ENCODE results near the gene SCGB2B2. TPM values are rescaled to one million over a fixed set of nuclear protein-coding genes. Genes with fewer than 3 reads are reported as not detected.

SCGB2B2 gene
- polyA plus RNA-seq, 3 donors, result 0.05 TPM; not detected in 2

DNA sequence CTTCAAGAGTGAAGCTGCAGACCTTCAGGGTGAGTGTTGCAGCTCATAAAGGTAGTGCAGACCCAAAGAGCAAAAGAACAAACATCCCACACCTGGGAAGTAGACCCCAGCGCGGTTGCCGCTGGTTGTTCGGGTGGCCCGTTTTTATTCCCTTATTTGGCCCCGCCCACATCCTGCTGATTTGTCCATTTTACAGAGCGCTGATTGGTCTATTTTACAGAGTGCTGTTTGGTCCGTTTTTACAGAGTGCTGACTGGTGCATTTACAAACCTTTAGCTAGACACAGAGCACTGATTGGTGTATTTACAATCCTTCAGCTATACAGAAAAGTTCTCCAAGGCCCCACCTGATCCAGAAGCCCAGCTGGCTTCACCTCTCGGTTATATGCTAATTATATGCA is 1.0 kb downstream of the SCGB2B2 start:
- WGBS (ENCODE audit: insufficient coverage), result 97% methylated on average over 8 of the region's 9 CpGs
- H3K4me2 ChIP-seq (replicated peaks; ENCODE audit: extremely low read depth, low read length, poor library complexity, severe bottlenecking), result no peak overlapping the region
- peaks cover 2% of the 10 kb centered on the region for H3K79me2 ChIP-seq (ENCODE audit: insufficient read depth, low read length)
- DNase-seq, result no peak
- H3K36me3 ChIP-seq (replicated peaks in 1 of 2; ENCODE audit: control insufficient read depth in 1 of 2, insufficient read depth in 2 of 2, low read length in 2 of 2), result peaks cover 7 to 24% of the 10 kb centered on the region in 2 donors
- peaks cover 5 to 26% (median 19%) of the 10 kb centered on the region in 3 donors for H3K27me3 Mint-ChIP-seq (ENCODE audit: low read depth in 3 of 3)
- H2AFZ ChIP-seq (ENCODE audit: insufficient read depth, low read depth, low read length, poor library complexity, severe bottlenecking), result no peak overlapping the region
- no peak for TF ChIP-seq CTCF (IDR thresholded peaks at IDR 0.05)
- H3K4me3 ChIP-seq (replicated peaks in 1 of 3; ENCODE audit: low read depth in 2 of 3, low read length in 3 of 3), result peak overlapping the region in 1 of 3 experiments; percentile 79
- H3K4me1 ChIP-seq (ENCODE audit: control insufficient read depth in 1 of 2, insufficient read depth in 2 of 2, low read length in 2 of 2), result peaks cover 16 to 20% of the 10 kb centered on the region in 2 donors
- H3K27ac Mint-ChIP-seq, result no peak overlapping the region
- no peak overlapping the region for H3K27ac ChIP-seq (ENCODE audit: low read depth in 1 of 2, low read length in 2 of 2)
- H4K20me1 ChIP-seq (ENCODE audit: insufficient read depth, low read length), result no peaks in the 10 kb centered on the region
- peaks cover 27 to 31% of the 10 kb centered on the region in 2 donors for H3K36me3 Mint-ChIP-seq
- H3K4me3 Mint-ChIP-seq, result peak overlapping the region in 1 of 2 donors; percentile 57
- H3K9me3 ChIP-seq (replicated peaks in 1 of 2; ENCODE audit: control insufficient read depth in 1 of 2, insufficient read depth in 1 of 2, low read length in 2 of 2), result peaks cover 25 to 50% of the 10 kb centered on the region in 2 donors
- intact Hi-C loops (cut with micrococcal nuclease), result loop anchor here (5.0 to 10.0 kb wide), 5 partner anchors 56 to 1539 kb away; partner anchors contain the start of genes IGFLR1 (in 1 of the 2), LIN37 (in 1 of the 2), LSM14A (in 1 of the 2) and PSENEN (in 1 of the 2)
- H3K9me3 Mint-ChIP-seq, result peaks cover 23 to 69% (median 49%) of the 10 kb centered on the region in 7 donors
- H3K27me3 ChIP-seq (ENCODE audit: control insufficient read depth in 2 of 2, insufficient read depth in 2 of 2, low read length in 2 of 2), result peaks cover 2 to 18% of the 10 kb centered on the region in 2 donors
- peaks cover 16% of the 10 kb centered on the region for H3K4me1 Mint-ChIP-seq
- H3K9ac ChIP-seq (ENCODE audit: insufficient read depth, low read length, poor library complexity, severe bottlenecking), result no peak overlapping the region

DNA sequence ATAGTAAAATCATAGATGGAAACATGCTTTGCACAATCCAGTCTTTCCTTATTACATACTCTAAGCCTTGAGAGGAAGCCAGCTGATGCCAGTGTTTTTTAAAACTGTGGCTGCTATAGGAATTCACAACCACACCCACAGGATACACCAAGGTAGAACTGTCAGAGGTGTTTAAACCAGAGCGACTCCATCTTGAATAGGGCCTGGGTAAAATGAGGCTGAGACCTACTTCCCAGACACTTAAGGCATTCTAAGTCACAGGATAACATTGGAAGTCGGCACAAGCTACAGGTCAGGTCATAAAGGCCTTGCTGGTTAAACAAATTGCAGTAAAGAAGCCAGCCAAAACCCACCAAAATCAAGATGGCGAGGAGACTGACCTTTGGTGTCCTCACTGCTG is 1.7 kb downstream of the SCGB2B2 start:
- Histone ChIP-seq H4K20me1 (ENCODE audit: insufficient read depth, low read length) (no peaks in the 10 kb centered on the region), H3K79me2 (ENCODE audit: insufficient read depth, low read length) (peaks cover 2% of the 10 kb centered on the region), H3K4me1 (ENCODE audit: control insufficient read depth in 1 of 2, insufficient read depth in 2 of 2, low read length in 2 of 2) (peaks cover 16 to 20% of the 10 kb centered on the region in 2 donors), H3K27ac (ENCODE audit: low read depth in 1 of 2, low read length in 2 of 2) (no peak overlapping the region), H2AFZ (ENCODE audit: insufficient read depth, low read depth, low read length, poor library complexity, severe bottlenecking) (no peak overlapping the region), H3K27me3 (ENCODE audit: control insufficient read depth in 2 of 2, insufficient read depth in 2 of 2, low read length in 2 of 2) (peaks cover 2 to 18% of the 10 kb centered on the region in 2 donors), H3K4me3 (replicated peaks in 1 of 3; ENCODE audit: low read depth in 2 of 3, low read length in 3 of 3) (no peak overlapping the region), H3K9me3 (replicated peaks in 1 of 2; ENCODE audit: control insufficient read depth in 1 of 2, insufficient read depth in 1 of 2, low read length in 2 of 2) (peaks cover 25 to 45% of the 10 kb centered on the region in 2 donors), H3K9ac (ENCODE audit: insufficient read depth, low read length, poor library complexity, severe bottlenecking) (no peak overlapping the region), H3K36me3 (replicated peaks in 1 of 2; ENCODE audit: control insufficient read depth in 1 of 2, insufficient read depth in 2 of 2, low read length in 2 of 2) (peaks cover 5 to 18% of the 10 kb centered on the region in 2 donors), H3K4me2 (replicated peaks; ENCODE audit: extremely low read depth, low read length, poor library complexity, severe bottlenecking) (no peak overlapping the region)
- Mint-ChIP-seq H3K4me3 (no peak overlapping the region), H3K36me3 (peaks cover 21 to 24% of the 10 kb centered on the region in 2 donors), H3K27me3 (ENCODE audit: low read depth in 3 of 3) (peaks cover 5 to 26% (median 19%) of the 10 kb centered on the region in 3 donors), H3K4me1 (peaks cover 16% of the 10 kb centered on the region), H3K27ac (no peak overlapping the region), H3K9me3 (peaks cover 23 to 65% (median 42%) of the 10 kb centered on the region in 7 donors)
- no peak for TF ChIP-seq CTCF (IDR thresholded peaks at IDR 0.05)
- intact Hi-C loops (cut with micrococcal nuclease), result loop anchor here (5.0 to 10.0 kb wide), 5 partner anchors 57 to 1540 kb away; partner anchors contain the start of genes IGFLR1 (in 1 of the 2), LIN37 (in 1 of the 2), LSM14A (in 1 of the 2) and PSENEN (in 1 of the 2)
- no peak for DNase-seq
- 100% methylated on average over 3 of the region's 3 CpGs for WGBS (ENCODE audit: insufficient coverage)
